ENCODE measurements around the gene SMPD1.

The SMPD1 gene

DNA sequence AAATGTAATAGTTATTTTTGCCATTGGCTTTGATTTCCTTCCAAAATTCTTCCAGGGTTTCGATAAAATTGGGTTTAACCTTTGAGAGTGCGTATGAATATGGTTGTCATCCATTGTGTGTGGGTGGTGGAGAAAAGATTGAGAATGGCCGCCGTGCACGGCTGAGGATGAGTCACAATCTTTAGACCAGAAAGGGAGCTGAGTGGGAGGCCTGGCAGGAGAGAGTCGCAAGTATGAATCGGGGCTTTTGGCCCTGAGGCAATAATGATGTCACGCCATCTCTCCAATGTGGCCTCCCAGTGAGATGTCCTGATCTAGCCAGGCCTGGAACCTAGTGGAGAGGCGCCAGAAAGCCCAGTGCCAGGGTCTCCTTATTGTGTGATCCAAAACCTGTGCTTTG lies 33.1 kb upstream of the SMPD1 start:
- H3K9me3 ChIP-seq (ENCODE audit: insufficient read depth, low read length) = no peaks in the 10 kb centered on the region
- no peaks in the 10 kb centered on the region for H3K4me1 ChIP-seq (ENCODE audit: low read length)
- H3K4me2 ChIP-seq (ENCODE audit: low read length) = no peak overlapping the region
- H3K27me3 ChIP-seq (ENCODE audit: low read depth, low read length) = peaks cover 4% of the 10 kb centered on the region; the same call in 1 of the 2 replicates
- TF ChIP-seq, protein P1, sequence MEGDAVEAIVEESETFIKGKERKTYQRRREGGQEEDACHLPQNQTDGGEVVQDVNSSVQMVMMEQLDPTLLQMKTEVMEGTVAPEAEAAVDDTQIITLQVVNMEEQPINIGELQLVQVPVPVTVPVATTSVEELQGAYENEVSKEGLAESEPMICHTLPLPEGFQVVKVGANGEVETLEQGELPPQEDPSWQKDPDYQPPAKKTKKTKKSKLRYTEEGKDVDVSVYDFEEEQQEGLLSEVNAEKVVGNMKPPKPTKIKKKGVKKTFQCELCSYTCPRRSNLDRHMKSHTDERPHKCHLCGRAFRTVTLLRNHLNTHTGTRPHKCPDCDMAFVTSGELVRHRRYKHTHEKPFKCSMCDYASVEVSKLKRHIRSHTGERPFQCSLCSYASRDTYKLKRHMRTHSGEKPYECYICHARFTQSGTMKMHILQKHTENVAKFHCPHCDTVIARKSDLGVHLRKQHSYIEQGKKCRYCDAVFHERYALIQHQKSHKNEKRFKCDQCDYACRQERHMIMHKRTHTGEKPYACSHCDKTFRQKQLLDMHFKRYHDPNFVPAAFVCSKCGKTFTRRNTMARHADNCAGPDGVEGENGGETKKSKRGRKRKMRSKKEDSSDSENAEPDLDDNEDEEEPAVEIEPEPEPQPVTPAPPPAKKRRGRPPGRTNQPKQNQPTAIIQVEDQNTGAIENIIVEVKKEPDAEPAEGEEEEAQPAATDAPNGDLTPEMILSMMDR (IDR thresholded peaks at IDR 0.05; ENCODE audit: low read depth, low read length) = no peak
- no peak for TF ChIP-seq EZH2phosphoT487 (IDR thresholded peaks at IDR 0.05; ENCODE audit: low read depth)
- no peak overlapping the region for H3K27ac ChIP-seq (ENCODE audit: low read length)
- H4K20me1 ChIP-seq (ENCODE audit: insufficient read depth, low read length) = no peaks in the 10 kb centered on the region
- no peak overlapping the region for H3K4me3 ChIP-seq (ENCODE audit: low read length)
- H2AFZ ChIP-seq (ENCODE audit: low read depth, low read length) = no peak overlapping the region
- H3K79me2 ChIP-seq (ENCODE audit: low read length) = no peaks in the 10 kb centered on the region
- H3K9ac ChIP-seq (ENCODE audit: low read length) = no peak overlapping the region
- H3K36me3 ChIP-seq (replicated peaks; ENCODE audit: low read depth, low read length) = no peaks in the 10 kb centered on the region

DNA sequence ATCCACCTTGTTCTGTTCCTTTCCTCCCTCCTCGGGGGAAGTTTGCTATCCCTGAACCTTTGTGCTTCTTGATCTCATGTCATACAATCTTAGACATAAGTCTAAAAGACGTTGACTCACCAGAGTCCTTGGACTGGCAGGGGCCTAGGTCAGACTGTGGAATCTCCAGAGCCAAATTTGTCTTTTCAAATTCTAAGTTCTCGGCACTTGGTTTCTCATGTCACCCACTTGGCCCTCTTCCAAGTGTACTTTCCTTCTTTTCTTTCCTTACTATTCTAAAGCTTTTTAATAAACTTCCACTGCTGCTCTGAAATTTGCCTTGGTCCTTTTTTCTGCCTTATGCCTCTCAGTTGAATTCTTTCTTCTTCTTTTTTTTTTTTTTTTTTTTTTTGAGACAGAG lies 30.1 kb upstream of the SMPD1 start:
- no peaks in the 10 kb centered on the region for H4K20me1 ChIP-seq (ENCODE audit: insufficient read depth, low read length)
- no peaks in the 10 kb centered on the region for H3K4me1 ChIP-seq (ENCODE audit: low read length)
- H3K4me3 ChIP-seq (ENCODE audit: low read length) = no peak overlapping the region
- TF ChIP-seq, protein P1 (IDR thresholded peaks at IDR 0.05; ENCODE audit: low read depth, low read length) = no peak
- no peak for TF ChIP-seq EZH2phosphoT487 (IDR thresholded peaks at IDR 0.05; ENCODE audit: low read depth)
- no peak overlapping the region for H3K4me2 ChIP-seq (ENCODE audit: low read length)
- H3K9me3 ChIP-seq (ENCODE audit: insufficient read depth, low read length) = no peaks in the 10 kb centered on the region
- no peaks in the 10 kb centered on the region for H3K79me2 ChIP-seq (ENCODE audit: low read length)
- H3K27ac ChIP-seq (ENCODE audit: low read length) = no peak overlapping the region
- H3K27me3 ChIP-seq (ENCODE audit: low read depth, low read length) = peaks cover 4% of the 10 kb centered on the region
- H3K9ac ChIP-seq (ENCODE audit: low read length) = no peak overlapping the region
- no peaks in the 10 kb centered on the region for H3K36me3 ChIP-seq (replicated peaks; ENCODE audit: low read depth, low read length)
- no peak overlapping the region for H2AFZ ChIP-seq (ENCODE audit: low read depth, low read length)

- TF ChIP-seq, protein P1 (IDR thresholded peaks at IDR 0.05; ENCODE audit: low read depth, low read length) = no peak
- TF ChIP-seq EZH2phosphoT487 (IDR thresholded peaks at IDR 0.05; ENCODE audit: low read depth) = no peak
- H3K9ac ChIP-seq (ENCODE audit: low read length) = no peak overlapping the region
- no peaks in the 10 kb centered on the region for H4K20me1 ChIP-seq (ENCODE audit: insufficient read depth, low read length)
- peaks cover 12% of the 10 kb centered on the region for H3K27me3 ChIP-seq (ENCODE audit: low read depth, low read length)
- no peaks in the 10 kb centered on the region for H3K36me3 ChIP-seq (replicated peaks; ENCODE audit: low read depth, low read length)
- H3K4me1 ChIP-seq (ENCODE audit: low read length) = no peaks in the 10 kb centered on the region
- H3K79me2 ChIP-seq (ENCODE audit: low read length) = no peaks in the 10 kb centered on the region
- H2AFZ ChIP-seq (ENCODE audit: low read depth, low read length) = no peak overlapping the region
- H3K4me3 ChIP-seq (ENCODE audit: low read length) = no peak overlapping the region
- H3K27ac ChIP-seq (ENCODE audit: low read length) = no peak overlapping the region
- no peak overlapping the region for H3K4me2 ChIP-seq (ENCODE audit: low read length)
- H3K9me3 ChIP-seq (ENCODE audit: insufficient read depth, low read length) = no peaks in the 10 kb centered on the region
These were observed 27.9 kb upstream of the SMPD1 start for GRCh38 chr11:6362185-6362872.

DNA sequence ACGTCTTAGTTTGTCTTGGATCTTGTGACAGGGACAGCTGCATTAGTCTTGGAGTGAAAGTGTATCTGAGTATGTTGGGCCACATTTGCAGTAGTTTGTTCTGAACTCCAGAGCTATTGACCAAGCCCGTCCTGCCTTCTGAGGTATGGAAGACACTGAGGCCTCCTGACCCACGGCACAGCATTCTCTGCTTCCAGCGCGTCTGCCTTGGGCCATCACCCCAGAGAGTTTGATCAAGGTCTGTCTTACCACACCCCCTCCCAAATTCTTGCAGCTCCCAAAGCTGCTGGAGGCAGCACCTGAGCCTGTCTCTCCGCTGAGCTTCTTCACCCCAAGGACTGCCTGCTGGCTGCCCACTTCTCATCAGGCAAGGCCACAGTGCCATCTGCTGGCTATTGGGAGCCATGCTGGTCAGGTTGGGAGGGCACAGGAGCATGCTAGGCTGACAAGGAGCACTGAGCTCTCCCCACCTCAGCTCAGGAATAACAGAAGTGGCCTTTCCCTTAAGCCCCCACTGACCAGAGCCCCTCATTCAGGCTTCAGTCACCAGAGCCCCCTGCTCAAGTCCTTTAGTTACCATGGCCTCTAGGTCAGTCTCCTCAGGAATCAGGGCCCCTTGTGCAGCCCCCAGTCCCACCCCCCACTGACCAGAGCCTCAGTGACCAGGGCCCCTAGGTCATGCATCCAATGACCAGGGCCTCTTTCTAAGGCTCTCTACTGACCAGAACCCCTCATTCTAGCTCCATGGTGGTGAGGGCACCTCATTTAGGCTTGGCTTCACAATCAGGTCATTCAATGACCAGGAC lies 27.2 kb upstream of the SMPD1 start:
- Histone ChIP-seq H4K20me1 (ENCODE audit: insufficient read depth, low read length) (no peaks in the 10 kb centered on the region), H3K4me3 (ENCODE audit: low read length) (no peak overlapping the region), H3K4me2 (ENCODE audit: low read length) (no peak overlapping the region), H3K9me3 (ENCODE audit: insufficient read depth, low read length) (no peaks in the 10 kb centered on the region), H3K4me1 (ENCODE audit: low read length) (no peaks in the 10 kb centered on the region), H3K36me3 (replicated peaks; ENCODE audit: low read depth, low read length) (no peaks in the 10 kb centered on the region), H2AFZ (ENCODE audit: low read depth, low read length) (no peak overlapping the region; the same call in 1 of the 2 replicates), H3K27me3 (ENCODE audit: low read depth, low read length) (peaks cover 12% of the 10 kb centered on the region), H3K79me2 (ENCODE audit: low read length) (no peaks in the 10 kb centered on the region), H3K27ac (ENCODE audit: low read length) (no peak overlapping the region), H3K9ac (ENCODE audit: low read length) (no peak overlapping the region)
- TF ChIP-seq, protein P1 (IDR thresholded peaks at IDR 0.05; ENCODE audit: low read depth, low read length) = peak; percentile 85
- TF ChIP-seq EZH2phosphoT487 (IDR thresholded peaks at IDR 0.05; ENCODE audit: low read depth) = no peak

Data from OCI-LY3 (cell line).